Sigmoid colon (tissue), 4 donors: ENCODE data around the gene DIAPH2.

Source experiments
- CTCF ChIP-seq, 4 experiments: fragments of 450-650 bp in 3 of 4; fragments of 200-600 bp in 1 of 4; IDR thresholded peaks; one replicate each; pipeline ENCODE4 v1.5.1; 2016 to 2019; ENCODE audit warnings: antibody characterized with exemption in 4 of 4, mild to moderate bottlenecking in 3 of 4, moderate library complexity in 2 of 4
- POLR2A ChIP-seq, 2 donors: fragments of 450-650 bp; IDR thresholded peaks; one replicate each; pipeline ENCODE4 v1.6.1; 2016; ENCODE audit warnings: antibody characterized with exemption in 2 of 2, mild to moderate bottlenecking in 2 of 2, moderate library complexity in 2 of 2
- POLR2AphosphoS5 ChIP-seq, 4 donors: sonication (generic); formaldehyde crosslinking; IDR thresholded peaks; one replicate each; pipeline ENCODE4 v1.6.1; 2017; ENCODE audit warnings: antibody characterized with exemption in 4 of 4

- TF ChIP-seq POLR2A (IDR thresholded peaks at IDR 0.05) (no peak), CTCF (IDR thresholded peaks at IDR 0.05) (no peak), POLR2AphosphoS5 (IDR thresholded peaks at IDR 0.05) (no peak)
These were observed 952.6 kb downstream of the DIAPH2 start for GRCh38 chrX:97637289-97637688.
